ENCODE data around the gene ARSJ. TPM values are rescaled to one million over a fixed set of nuclear protein-coding genes. Genes with fewer than 3 reads are reported as not detected.
A peak's percentile ranks its signal among the peaks of the same experiment; 100 is the strongest.

ARSJ gene
- total RNA-seq = 10 to 100 TPM in 1 of 2 donors, 1 to 10 TPM in 1; 8.0 to 20.6 TPM
- polyA plus RNA-seq = 1 to 10 TPM; 2.3 to 5.1 TPM
- long read RNA-seq, donor 1, full-length matches to known transcripts = 2 of 2 reads
- long read RNA-seq, donor 1, partial matches to known transcripts = 0 of 2 reads
- long read RNA-seq, donor 1, other reads (novel, unspliced or antisense) = 0 of 2 reads
- long read RNA-seq, donor 2, full-length matches to known transcripts = 2 of 2 reads
- long read RNA-seq, donor 2, partial matches to known transcripts = 0 of 2 reads
- long read RNA-seq, donor 2, other reads (novel, unspliced or antisense) = 0 of 2 reads
- long read RNA-seq, donor 3 = 0 reads
- long read RNA-seq, donor 4 = 0 reads
- long read RNA-seq, donor 5, full-length matches to known transcripts = 2 of 2 reads
- long read RNA-seq, donor 5, partial matches to known transcripts = 0 of 2 reads
- long read RNA-seq, donor 5, other reads (novel, unspliced or antisense) = 0 of 2 reads

DNA sequence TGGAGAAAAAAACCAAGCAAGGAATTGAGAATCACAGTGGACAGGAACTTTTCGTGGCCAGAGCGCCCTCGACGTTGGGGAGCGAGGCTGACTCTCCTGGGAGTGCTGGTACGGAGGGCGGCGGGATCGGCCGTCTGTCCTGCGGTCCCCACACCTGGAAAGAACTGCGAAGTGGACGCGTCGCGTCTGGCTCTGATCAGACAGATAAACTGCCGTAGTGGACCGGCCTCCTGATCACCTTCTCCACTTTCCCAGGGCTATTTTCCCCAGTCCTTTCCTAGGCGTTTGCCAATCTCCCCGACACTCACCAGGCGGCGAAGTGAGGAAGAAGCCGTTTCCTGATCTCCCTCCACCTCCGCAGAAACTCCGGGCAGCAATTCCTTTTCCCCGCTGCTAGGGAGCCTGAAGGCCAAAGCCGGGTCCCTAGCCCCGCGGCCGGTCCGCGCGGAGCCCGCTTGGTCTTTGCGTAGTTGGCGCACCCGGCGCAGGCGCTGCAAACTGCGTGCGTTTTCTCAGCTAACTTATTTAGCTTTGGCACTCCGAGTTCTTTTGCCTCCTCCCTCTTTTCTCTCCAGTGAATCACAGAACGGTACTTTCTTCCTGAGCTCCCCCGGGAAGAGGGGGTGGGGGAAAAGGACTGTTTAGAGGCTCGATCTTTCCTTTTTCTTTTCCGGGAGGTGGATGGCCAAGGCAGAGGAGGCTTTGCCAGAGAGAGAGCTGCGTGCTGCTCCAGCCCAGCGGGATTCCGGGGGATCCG is at the start of gene ARSJ:
ARSJ (minus strand) TSS at position 500 of the 757 bp plus-strand sequence. CDS start 813 bp downstream, outside the sequence.
- H3K4me1 ChIP-seq (ENCODE audit: control insufficient read depth in 5 of 5, insufficient read depth in 5 of 5, low read length in 5 of 5) = peaks cover 0 to 36% (median 4%) of the 10 kb centered on the region in 5 donors
- 3 to 4% methylated on average over 50 of the region's 50 CpGs for WGBS, 2 donors
- peak within 1 kb of the TSS; percentile 67 for H3K4me3 ChIP-seq
- H3K9me3 ChIP-seq (ENCODE audit: control insufficient read depth in 4 of 4, insufficient read depth in 3 of 4, low read length in 3 of 4) = peaks cover 0 to 3% (median 1%) of the 10 kb centered on the region in 4 donors
- peaks cover 0 to 5% (median under 1%) of the 10 kb centered on the region in 4 donors for H3K36me3 ChIP-seq (ENCODE audit: control insufficient read depth in 4 of 4, insufficient read depth in 4 of 4, low read length in 4 of 4)
- ATAC-seq (ENCODE audit: insufficient read depth, low FRiP score) (peak; percentile 83), DNase-seq (peak; percentile 82 to 87 (median 86))
- H3K9ac ChIP-seq (ENCODE audit: insufficient read depth in 1 of 2, low read length in 2 of 2) = peak within 1 kb of the TSS; percentile 78 to 95
- no peaks in the 10 kb centered on the region for H3K27me3 ChIP-seq (ENCODE audit: control insufficient read depth in 3 of 3, insufficient read depth in 3 of 3, low read length in 2 of 3)
- peak within 1 kb of the TSS; percentile 64 to 94 for H3K27ac ChIP-seq (ENCODE audit: low read depth in 1 of 2, low read length in 1 of 2)
- no peak for TF ChIP-seq CTCF (IDR thresholded peaks at IDR 0.05; ENCODE audit: control extremely low read depth, extremely low read depth)

- no peaks in the 10 kb centered on the region for H3K27me3 ChIP-seq (ENCODE audit: control insufficient read depth in 3 of 3, insufficient read depth in 3 of 3, low read length in 2 of 3)
- no peak for TF ChIP-seq CTCF (IDR thresholded peaks at IDR 0.05; ENCODE audit: control extremely low read depth, extremely low read depth)
Observed at GRCh38 chr4:114028071-114028470, 48.6 kb upstream of the ARSJ start.

GRCh38 chr4:114027596-114027995 is 48.1 kb upstream of the ARSJ start:
- H3K4me1 ChIP-seq (ENCODE audit: control insufficient read depth in 5 of 5, insufficient read depth in 5 of 5, low read length in 5 of 5) = no peaks in the 10 kb centered on the region
- TF ChIP-seq CTCF (IDR thresholded peaks at IDR 0.05; ENCODE audit: control extremely low read depth, extremely low read depth) = no peak
- ATAC-seq (ENCODE audit: insufficient read depth, low FRiP score) (no peak), DNase-seq (no peak)
- no peaks in the 10 kb centered on the region for H3K9me3 ChIP-seq (ENCODE audit: control insufficient read depth in 4 of 4, insufficient read depth in 3 of 4, low read length in 3 of 4)
- no peaks in the 10 kb centered on the region for H3K27me3 ChIP-seq (ENCODE audit: control insufficient read depth in 3 of 3, insufficient read depth in 3 of 3, low read length in 2 of 3)
- H3K36me3 ChIP-seq (ENCODE audit: control insufficient read depth in 4 of 4, insufficient read depth in 4 of 4, low read length in 4 of 4) = no peaks in the 10 kb centered on the region
- no peak overlapping the region for H3K9ac ChIP-seq (ENCODE audit: insufficient read depth in 1 of 2, low read length in 2 of 2)
- no peak overlapping the region for H3K4me3 ChIP-seq
- no peak overlapping the region for H3K27ac ChIP-seq (ENCODE audit: low read depth in 1 of 2, low read length in 1 of 2)

More at GRCh38 chr4:114028071-114028470, 48.6 kb upstream of the ARSJ start:
- DNase-seq (no peak), ATAC-seq (ENCODE audit: insufficient read depth, low FRiP score) (no peak)
- H3K9ac ChIP-seq (ENCODE audit: insufficient read depth in 1 of 2, low read length in 2 of 2) = no peak overlapping the region
- H3K36me3 ChIP-seq (ENCODE audit: control insufficient read depth in 4 of 4, insufficient read depth in 4 of 4, low read length in 4 of 4) = no peaks in the 10 kb centered on the region
- no peak overlapping the region for H3K27ac ChIP-seq (ENCODE audit: low read depth in 1 of 2, low read length in 1 of 2)
- no peaks in the 10 kb centered on the region for H3K9me3 ChIP-seq (ENCODE audit: control insufficient read depth in 4 of 4, insufficient read depth in 3 of 4, low read length in 3 of 4)
- H3K4me1 ChIP-seq (ENCODE audit: control insufficient read depth in 5 of 5, insufficient read depth in 5 of 5, low read length in 5 of 5) = no peaks in the 10 kb centered on the region
- no peak overlapping the region for H3K4me3 ChIP-seq

Data from lung (tissue), 16 donors.